ENCODE measurements around the gene TPCN1.

The TPCN1 gene

DNA sequence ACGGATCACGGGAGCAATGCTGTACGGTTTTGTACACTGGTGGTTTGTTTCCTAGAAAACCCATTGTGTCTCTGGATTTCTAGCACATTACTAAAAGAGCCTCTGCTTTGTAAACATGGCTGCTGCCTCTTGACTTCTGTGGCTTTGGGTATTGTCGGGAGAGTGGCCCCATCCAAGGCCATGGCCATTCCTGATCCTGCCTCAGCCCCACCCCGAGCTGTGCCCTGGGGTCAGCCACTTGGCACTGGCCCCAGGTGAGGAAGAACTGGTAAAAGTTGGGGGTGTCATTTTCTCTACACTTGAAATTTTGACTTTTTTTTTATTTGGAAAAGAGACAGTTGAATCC is 77.2 kb downstream of the TPCN1 start:
- no peak overlapping the region for H3K27ac ChIP-seq
- no peak for DNase-seq (ENCODE audit: low read depth, low spot score)

DNA sequence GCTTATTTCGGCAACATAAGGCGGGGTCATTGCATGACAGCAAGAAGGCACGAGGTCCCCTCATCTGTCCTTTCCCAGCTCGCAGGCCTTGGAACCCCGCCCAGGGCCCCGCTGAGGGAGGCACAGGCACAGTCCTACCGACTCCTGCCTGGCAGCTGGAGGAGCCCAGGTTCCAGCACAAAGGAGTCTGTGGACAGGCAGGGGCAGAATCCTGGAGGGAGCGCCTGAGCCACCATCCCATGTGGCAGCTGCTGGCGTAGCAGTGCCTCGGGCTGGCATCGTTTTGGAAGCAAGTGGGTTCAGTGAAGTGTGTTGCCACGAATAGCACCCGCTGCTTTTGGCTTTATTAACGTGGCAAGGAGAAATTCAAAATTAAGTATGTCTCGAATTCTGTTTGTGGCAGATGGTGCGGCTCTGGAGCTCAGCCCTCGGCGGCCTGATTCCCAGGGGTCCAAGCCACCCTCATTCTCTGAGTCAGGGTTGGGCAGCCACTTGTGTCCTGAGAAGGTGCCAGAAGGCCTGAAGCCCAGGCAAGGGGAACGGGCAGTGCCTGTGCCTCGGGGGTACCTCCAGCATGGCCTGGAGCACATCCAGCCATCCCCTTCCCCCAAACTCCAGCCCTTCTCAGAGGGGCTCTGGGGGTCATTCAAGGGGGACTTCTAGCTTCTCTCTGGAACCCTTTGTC is 77.7 kb downstream of the TPCN1 start:
- H3K27ac ChIP-seq, result peak overlapping the region; percentile 67
- no peak for DNase-seq (ENCODE audit: low read depth, low spot score)

GRCh38 chr12:113299619-113300237 is 78.5 kb downstream of the TPCN1 start:
- H3K27ac ChIP-seq, result peak overlapping the region; percentile 67
- peak; percentile 60 for DNase-seq (ENCODE audit: low read depth, low spot score)

- H3K27ac ChIP-seq, result no peak overlapping the region
- DNase-seq (ENCODE audit: low read depth, low spot score), result no peak
Measured at GRCh38 chr12:113301811-113302210, 80.5 kb downstream of the TPCN1 start.

DNA sequence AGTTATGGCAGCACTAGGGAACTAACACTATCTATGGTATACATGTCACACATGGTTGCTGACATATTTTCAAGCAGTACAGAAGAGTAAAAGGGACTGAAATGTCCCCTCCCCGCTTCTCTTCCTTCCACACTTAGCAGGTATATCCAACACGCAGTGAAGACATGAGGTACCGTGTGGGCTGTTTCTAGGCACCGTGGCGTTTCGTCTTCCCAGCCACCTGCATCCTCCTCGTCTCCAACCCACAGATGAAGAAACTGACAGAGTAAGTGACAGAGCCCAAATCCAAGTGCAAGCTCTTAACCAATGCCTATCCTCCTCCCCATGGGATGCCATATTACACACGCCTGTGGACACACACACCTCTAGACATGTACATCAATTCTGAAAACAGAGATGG is 81.2 kb downstream of the TPCN1 start:
- DNase-seq (ENCODE audit: low read depth, low spot score), result no peak
- no peak overlapping the region for H3K27ac ChIP-seq

GRCh38 chr12:113302886-113303640 is 81.8 kb downstream of the TPCN1 start:
- no peak overlapping the region for H3K27ac ChIP-seq
- no peak for DNase-seq (ENCODE audit: low read depth, low spot score)

GRCh38 chr12:113305281-113305856 is 84.1 kb downstream of the TPCN1 start:
- H3K27ac ChIP-seq, result no peak overlapping the region
- no peak for DNase-seq (ENCODE audit: low read depth, low spot score)

- no peak overlapping the region for H3K27ac ChIP-seq
- no peak for DNase-seq (ENCODE audit: low read depth, low spot score)
Measured at GRCh38 chr12:113306382-113306781, 85.1 kb downstream of the TPCN1 start.

DNA sequence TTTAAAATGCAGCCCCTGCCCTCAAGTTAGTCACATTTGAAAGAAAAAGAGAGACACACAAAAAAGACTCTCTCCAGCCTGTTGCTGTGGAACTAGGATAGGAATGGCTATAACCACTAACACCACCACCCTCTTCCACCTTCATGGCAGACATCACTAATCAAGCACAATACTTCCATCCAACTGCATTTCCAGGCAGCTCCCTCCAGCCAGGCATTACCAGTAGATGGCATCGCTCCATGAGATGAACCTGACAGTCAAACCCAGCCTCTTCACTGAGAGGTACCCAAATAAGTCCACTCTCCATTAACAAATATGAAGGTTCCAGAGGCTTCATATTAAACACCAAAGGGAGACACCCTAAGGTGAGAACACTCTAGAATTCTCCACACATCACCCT is 89.2 kb downstream of the TPCN1 start:
- DNase-seq (ENCODE audit: low read depth, low spot score), result no peak
- H3K27ac ChIP-seq, result no peak overlapping the region

DNA sequence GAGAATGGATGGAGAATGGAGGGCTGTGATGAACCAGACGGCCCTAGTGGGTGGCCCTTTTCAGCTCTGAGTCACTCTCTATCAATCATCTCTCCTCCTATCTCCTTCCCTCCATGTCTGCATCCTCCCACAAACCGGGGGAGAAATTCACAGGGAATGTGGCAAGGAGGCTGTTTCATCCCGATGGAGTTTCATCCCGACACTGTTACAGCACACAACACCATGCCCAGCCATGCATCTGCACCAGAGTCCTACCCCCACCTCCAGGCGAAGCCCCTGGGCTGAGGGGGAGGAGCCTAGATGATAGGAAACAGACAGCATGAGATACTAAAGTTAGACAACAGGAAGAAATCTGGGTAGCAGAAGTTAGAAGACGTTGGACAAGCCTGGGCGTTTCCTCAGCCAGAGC is 92.9 kb downstream of the TPCN1 start:
- no peak for DNase-seq (ENCODE audit: low read depth, low spot score)
- H3K27ac ChIP-seq, result no peak overlapping the region

GRCh38 chr12:113315358-113315757 is 94.1 kb downstream of the TPCN1 start:
- no peak for DNase-seq (ENCODE audit: low read depth, low spot score)
- no peak overlapping the region for H3K27ac ChIP-seq

GRCh38 chr12:113316155-113316554 is 94.9 kb downstream of the TPCN1 start:
- no peak overlapping the region for H3K27ac ChIP-seq

GRCh38 chr12:113317122-113317521 is 95.9 kb downstream of the TPCN1 start:
- no peak for DNase-seq (ENCODE audit: low read depth, low spot score)
- H3K27ac ChIP-seq, result no peak overlapping the region

More at GRCh38 chr12:113316155-113316554, 94.9 kb downstream of the TPCN1 start:
- DNase-seq (ENCODE audit: low read depth, low spot score), result no peak

GRCh38 chr12:113318046-113318656 is 96.9 kb downstream of the TPCN1 start:
- no peak overlapping the region for H3K27ac ChIP-seq
- DNase-seq (ENCODE audit: low read depth, low spot score), result no peak

DNA sequence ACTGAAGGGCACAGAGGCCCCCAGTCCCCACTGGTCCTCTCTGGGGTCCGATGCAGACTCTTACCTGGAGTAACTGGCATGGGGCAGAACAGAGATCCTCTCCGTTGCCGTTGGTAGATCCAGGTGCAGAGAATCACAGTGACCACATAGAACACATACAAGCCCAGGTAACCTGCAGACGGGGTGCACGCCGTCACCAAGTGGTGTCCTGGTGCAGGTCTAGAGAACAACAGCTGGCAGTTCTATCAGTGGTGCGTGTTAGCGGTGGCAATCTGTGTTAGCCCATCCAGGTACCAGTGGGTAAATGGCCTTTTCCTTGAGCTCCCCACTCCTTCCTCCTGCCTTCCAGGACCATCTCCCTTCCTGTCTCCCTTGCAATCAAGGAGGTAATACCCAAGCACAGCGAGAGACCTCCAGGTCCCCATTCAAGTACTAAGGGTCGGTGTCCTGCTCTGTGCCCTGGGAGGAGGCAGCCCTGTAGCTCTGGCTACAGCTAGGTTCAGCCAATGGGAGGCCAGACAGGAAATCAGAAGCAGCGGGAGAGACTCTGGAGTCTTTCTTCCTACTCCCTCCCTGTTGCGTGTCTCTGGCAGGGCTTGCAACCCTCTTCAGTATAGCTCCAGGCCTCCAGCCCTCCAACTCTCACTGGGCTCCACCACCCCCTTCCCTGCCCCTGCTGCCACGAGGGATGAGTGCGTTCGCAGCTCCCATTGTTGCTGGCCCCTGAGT is 97.8 kb downstream of the TPCN1 start:
- no peak overlapping the region for H3K27ac ChIP-seq

DNA sequence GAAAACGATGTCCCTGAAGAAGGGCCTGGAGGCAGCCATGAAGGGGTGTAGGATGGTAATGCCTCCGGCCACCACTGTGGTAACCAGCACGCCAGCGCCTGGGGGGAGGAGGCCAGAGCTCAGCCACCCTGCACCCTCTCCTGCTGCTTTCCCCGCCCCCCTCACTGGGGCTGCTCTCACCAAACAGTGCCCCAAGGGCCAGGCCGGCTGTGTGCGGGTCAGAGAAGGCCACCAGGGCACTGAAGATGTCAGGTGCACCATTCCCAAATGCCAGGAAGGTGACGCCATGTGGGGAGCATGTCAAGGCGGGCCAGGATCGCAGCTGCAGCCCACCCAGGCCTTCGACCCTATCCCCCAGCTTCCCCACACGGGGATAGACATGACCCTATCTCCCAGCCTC is 99.1 kb downstream of the TPCN1 start:
- no peak overlapping the region for H3K27ac ChIP-seq
- no peak for DNase-seq (ENCODE audit: low read depth, low spot score)

More for the DNA sequence above, 97.8 kb downstream of the TPCN1 start:
- no peak for DNase-seq (ENCODE audit: low read depth, low spot score)

- peak; percentile 75 for DNase-seq (ENCODE audit: low read depth, low spot score)
- peak overlapping the region; percentile 46 for H3K27ac ChIP-seq
Measured at GRCh38 chr12:113322343-113322742, 101.1 kb downstream of the TPCN1 start.

DNA sequence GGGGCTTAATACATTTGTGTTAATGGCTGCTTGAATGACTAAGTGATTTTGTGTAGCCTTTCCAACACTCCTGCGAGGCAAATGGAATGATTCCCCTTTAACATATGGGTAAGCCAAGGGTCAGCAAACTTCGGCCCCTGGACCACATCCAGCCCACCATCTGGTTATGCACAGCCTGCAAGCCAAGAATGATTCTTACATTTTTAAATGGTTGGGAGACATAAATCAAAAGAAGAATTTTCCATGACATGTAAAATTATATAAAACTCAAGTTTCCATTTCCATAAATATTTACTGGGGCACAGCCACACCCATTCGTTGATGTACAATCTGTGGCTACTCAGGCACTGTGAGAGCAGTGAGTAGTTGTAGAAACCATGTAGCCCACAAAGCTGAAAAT is 104.7 kb downstream of the TPCN1 start:
- no peak overlapping the region for H3K27ac ChIP-seq
- no peak for DNase-seq (ENCODE audit: low read depth, low spot score)

GRCh38 chr12:113326775-113327395 is 105.6 kb downstream of the TPCN1 start:
- no peak for DNase-seq (ENCODE audit: low read depth, low spot score)

More at GRCh38 chr12:113326775-113327395, 105.6 kb downstream of the TPCN1 start:
- H3K27ac ChIP-seq, result no peak overlapping the region

Measured in epithelial cell of prostate (primary cell).